Rectal smooth muscle tissue (tissue), 1 donor: ENCODE results near the gene ADRA1B.
"Not testable (repeated sequence)": the region's sequence is repeated elsewhere in the genome, so short reads cannot be mapped to it uniquely, and the experiment has no call there.

Experiments
- H3K27ac ChIP-seq: one replicate; pipeline ENCODE4 v1.7.0; 2013; ENCODE audit warnings: low read depth, low read length, inconsistent platforms
- H3K27me3 ChIP-seq: one replicate; pipeline ENCODE4 v1.7.0; 2013; ENCODE audit warnings: low read length; ENCODE audit not compliant: control insufficient read depth, insufficient read depth
- H3K36me3 ChIP-seq: one replicate; pipeline ENCODE4 v1.7.0; 2013; ENCODE audit warnings: low read length; ENCODE audit not compliant: control insufficient read depth, insufficient read depth
- H3K4me1 ChIP-seq: one replicate; pipeline ENCODE4 v1.7.0; 2013; ENCODE audit warnings: low read length; ENCODE audit not compliant: control insufficient read depth, insufficient read depth
- H3K4me3 ChIP-seq: one replicate; pipeline ENCODE4 v1.7.0; 2013; ENCODE audit warnings: low read length
- H3K9ac ChIP-seq: one replicate; pipeline ENCODE4 v1.7.0; 2013; ENCODE audit warnings: low read length

The ADRA1B gene

GRCh38 chr5:159965838-159966128, 49.5 kb downstream of the ADRA1B start:
- not testable (repeated sequence) for H3K4me3 ChIP-seq, H3K4me1 ChIP-seq, H3K36me3 ChIP-seq, H3K9ac ChIP-seq, H3K27me3 ChIP-seq, H3K27ac ChIP-seq

GRCh38 chr5:159969966-159970365, 53.7 kb downstream of the ADRA1B start:
- no peak overlapping the region for H3K27ac ChIP-seq
- H3K27me3 ChIP-seq, result peaks cover 15% of the 10 kb centered on the region
- H3K36me3 ChIP-seq, result no peaks in the 10 kb centered on the region
- H3K4me1 ChIP-seq, result no peaks in the 10 kb centered on the region
- H3K4me3 ChIP-seq, result no peak overlapping the region
- no peak overlapping the region for H3K9ac ChIP-seq

- Histone ChIP-seq H3K4me3 (no peak overlapping the region), H3K9ac (no peak overlapping the region), H3K27me3 (peaks cover 15% of the 10 kb centered on the region), H3K36me3 (no peaks in the 10 kb centered on the region), H3K27ac (no peak overlapping the region), H3K4me1 (no peaks in the 10 kb centered on the region)
These were observed 54.8 kb downstream of the ADRA1B start for GRCh38 chr5:159971038-159971437.

- Histone ChIP-seq H3K4me1 (no peaks in the 10 kb centered on the region), H3K36me3 (no peaks in the 10 kb centered on the region), H3K27ac (no peak overlapping the region), H3K4me3 (no peak overlapping the region), H3K27me3 (peaks cover 15% of the 10 kb centered on the region), H3K9ac (no peak overlapping the region)
These were observed 55.2 kb downstream of the ADRA1B start for GRCh38 chr5:159971514-159971913.

- H3K4me3 ChIP-seq, result no peak overlapping the region
- H3K27ac ChIP-seq, result no peak overlapping the region
- peaks cover 15% of the 10 kb centered on the region for H3K27me3 ChIP-seq
- H3K36me3 ChIP-seq, result no peaks in the 10 kb centered on the region
- H3K9ac ChIP-seq, result no peak overlapping the region
- H3K4me1 ChIP-seq, result no peaks in the 10 kb centered on the region
These were observed 55.7 kb downstream of the ADRA1B start for GRCh38 chr5:159971931-159972461.

- Histone ChIP-seq H3K9ac (no peak overlapping the region), H3K36me3 (no peaks in the 10 kb centered on the region), H3K27me3 (peaks cover 15% of the 10 kb centered on the region), H3K4me1 (no peaks in the 10 kb centered on the region), H3K4me3 (no peak overlapping the region), H3K27ac (no peak overlapping the region)
These were observed 56.5 kb downstream of the ADRA1B start for GRCh38 chr5:159972538-159973362.

GRCh38 chr5:159975462-159976019, 59.3 kb downstream of the ADRA1B start:
- Histone ChIP-seq H3K36me3 (no peaks in the 10 kb centered on the region), H3K27me3 (peaks cover 15% of the 10 kb centered on the region), H3K9ac (no peak overlapping the region), H3K4me1 (no peaks in the 10 kb centered on the region), H3K27ac (no peak overlapping the region), H3K4me3 (no peak overlapping the region)

GRCh38 chr5:159976921-159977320, 60.6 kb downstream of the ADRA1B start:
- H3K4me3 ChIP-seq, result no peak overlapping the region
- no peaks in the 10 kb centered on the region for H3K4me1 ChIP-seq
- H3K27me3 ChIP-seq, result peaks cover 9% of the 10 kb centered on the region

GRCh38 chr5:159978358-159978757, 62.1 kb downstream of the ADRA1B start:
- Histone ChIP-seq H3K4me3 (no peak overlapping the region), H3K27ac (no peak overlapping the region), H3K9ac (no peak overlapping the region), H3K27me3 (peaks cover under 1% of the 10 kb centered on the region), H3K36me3 (no peaks in the 10 kb centered on the region), H3K4me1 (no peaks in the 10 kb centered on the region)

More at GRCh38 chr5:159976921-159977320, 60.6 kb downstream of the ADRA1B start:
- no peak overlapping the region for H3K27ac ChIP-seq
- H3K36me3 ChIP-seq, result no peaks in the 10 kb centered on the region
- H3K9ac ChIP-seq, result no peak overlapping the region

- Histone ChIP-seq H3K4me3 (no peak overlapping the region), H3K27ac (no peak overlapping the region), H3K4me1 (no peaks in the 10 kb centered on the region), H3K36me3 (no peaks in the 10 kb centered on the region), H3K27me3 (no peaks in the 10 kb centered on the region), H3K9ac (no peak overlapping the region)
These were observed 66.3 kb downstream of the ADRA1B start for GRCh38 chr5:159982421-159983173.

- Histone ChIP-seq H3K27me3 (no peaks in the 10 kb centered on the region), H3K4me1 (no peaks in the 10 kb centered on the region), H3K36me3 (no peaks in the 10 kb centered on the region), H3K4me3 (peak overlapping the region; percentile 69), H3K9ac (no peak overlapping the region), H3K27ac (no peak overlapping the region)
These were observed 70.9 kb downstream of the ADRA1B start for GRCh38 chr5:159987031-159987674.

- no peak overlapping the region for H3K9ac ChIP-seq
- no peaks in the 10 kb centered on the region for H3K4me1 ChIP-seq
- H3K4me3 ChIP-seq, result no peak overlapping the region
- H3K36me3 ChIP-seq, result no peaks in the 10 kb centered on the region
- no peaks in the 10 kb centered on the region for H3K27me3 ChIP-seq
- H3K27ac ChIP-seq, result no peak overlapping the region
These were observed 74.2 kb downstream of the ADRA1B start for GRCh38 chr5:159990506-159990905.
